Stimulated activated CD8-positive, alpha-beta memory T cell treated with anti-CD3 and anti-CD28 coated beads, Interleukin-15, amount 100 ng/mL, for 1 hour (primary cell): ENCODE data around the gene ZNF662.

Experiments used
- DNase-seq: peaks from one replicate; pipeline ENCODE4 v3.0.0-alpha.2; 2020; ENCODE audit warnings: low read depth

Gene ZNF662

DNA sequence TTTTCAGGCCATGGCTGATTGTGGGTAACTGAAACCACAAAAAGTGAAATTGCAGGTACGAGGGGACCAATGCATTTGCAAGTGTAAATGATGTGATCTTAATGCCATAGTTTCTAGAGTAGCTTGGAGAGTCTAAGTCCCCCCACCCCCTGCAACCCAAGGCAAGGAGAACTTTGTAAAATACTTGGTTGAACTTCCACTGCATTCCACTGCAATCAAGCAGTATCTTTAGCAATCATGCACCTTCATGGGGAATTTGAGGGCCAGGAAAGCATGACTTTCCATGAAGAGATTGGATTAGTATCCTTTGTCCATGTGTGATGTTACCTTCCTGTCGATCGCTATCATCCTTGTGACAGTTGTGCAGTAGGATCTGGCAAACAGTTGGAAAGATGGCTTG lies 18.9 kb upstream of the ZNF662 start:
- DNase-seq, result no peak

DNA sequence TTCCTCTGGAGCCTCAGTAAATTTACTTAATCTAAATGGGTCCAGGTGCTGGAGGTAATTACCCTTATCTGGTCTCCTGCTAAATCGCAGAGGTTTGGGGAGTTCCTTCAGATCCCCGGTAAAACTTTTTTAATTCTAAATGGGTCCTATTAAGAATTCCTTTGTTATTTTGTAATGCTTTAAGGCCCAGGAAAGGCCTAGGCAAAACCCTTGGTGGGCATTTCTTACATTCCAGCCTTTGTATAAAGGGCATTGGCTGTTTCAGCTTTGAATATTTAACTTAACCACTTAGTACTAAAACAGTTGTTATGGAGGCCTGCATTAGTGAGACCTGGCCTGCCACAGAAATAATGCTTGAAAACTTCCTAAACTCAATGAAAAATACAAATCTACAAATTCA lies 14.9 kb upstream of the ZNF662 start:
- DNase-seq, result no peak

DNA sequence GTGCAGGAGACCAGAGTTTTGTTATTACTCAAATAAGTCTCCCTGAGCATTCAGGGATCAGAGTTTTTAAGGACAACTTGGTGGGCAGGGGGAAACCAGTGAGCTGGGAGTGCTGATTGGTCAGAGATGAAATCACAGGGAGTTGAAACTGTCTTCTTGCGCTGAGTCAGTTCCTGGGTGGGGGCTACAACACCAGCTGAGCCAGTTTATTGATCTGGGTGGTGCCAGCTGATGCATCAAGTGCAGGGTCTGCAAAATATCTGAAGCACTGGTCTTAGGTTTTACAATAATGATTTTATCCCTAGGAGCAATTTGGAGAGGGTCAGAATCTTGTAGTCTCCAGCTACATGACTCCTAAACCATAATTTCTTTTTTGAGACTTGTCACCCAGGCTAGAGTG lies 13.8 kb upstream of the ZNF662 start:
- no peak for DNase-seq

DNA sequence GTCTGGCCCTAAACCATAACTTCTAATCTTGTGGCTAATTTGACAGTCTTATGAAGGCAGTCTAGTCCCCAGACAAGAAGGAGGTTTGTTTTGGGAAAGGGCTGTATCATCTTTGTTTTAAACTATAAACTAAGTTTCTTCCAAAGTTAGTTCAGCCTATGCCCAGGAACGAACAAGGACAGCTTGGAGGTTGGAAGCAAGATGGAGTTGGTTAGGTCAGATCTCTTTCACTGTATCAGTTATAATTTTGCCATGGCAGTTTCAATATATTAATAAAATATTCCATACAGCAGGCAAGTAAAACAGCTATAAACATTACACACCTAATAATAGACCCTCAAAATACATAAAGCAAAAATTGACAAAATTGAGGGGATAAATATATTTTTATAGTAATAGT lies 13.1 kb upstream of the ZNF662 start:
- no peak for DNase-seq

- no peak for DNase-seq
Observed at GRCh38 chr3:42894698-42895579, 11.0 kb upstream of the ZNF662 start.

GRCh38 chr3:42895580-42895868 lies 10.4 kb upstream of the ZNF662 start:
- DNase-seq, result no peak

GRCh38 chr3:42898896-42899675 lies 6.9 kb upstream of the ZNF662 start:
- DNase-seq, result no peak

DNA sequence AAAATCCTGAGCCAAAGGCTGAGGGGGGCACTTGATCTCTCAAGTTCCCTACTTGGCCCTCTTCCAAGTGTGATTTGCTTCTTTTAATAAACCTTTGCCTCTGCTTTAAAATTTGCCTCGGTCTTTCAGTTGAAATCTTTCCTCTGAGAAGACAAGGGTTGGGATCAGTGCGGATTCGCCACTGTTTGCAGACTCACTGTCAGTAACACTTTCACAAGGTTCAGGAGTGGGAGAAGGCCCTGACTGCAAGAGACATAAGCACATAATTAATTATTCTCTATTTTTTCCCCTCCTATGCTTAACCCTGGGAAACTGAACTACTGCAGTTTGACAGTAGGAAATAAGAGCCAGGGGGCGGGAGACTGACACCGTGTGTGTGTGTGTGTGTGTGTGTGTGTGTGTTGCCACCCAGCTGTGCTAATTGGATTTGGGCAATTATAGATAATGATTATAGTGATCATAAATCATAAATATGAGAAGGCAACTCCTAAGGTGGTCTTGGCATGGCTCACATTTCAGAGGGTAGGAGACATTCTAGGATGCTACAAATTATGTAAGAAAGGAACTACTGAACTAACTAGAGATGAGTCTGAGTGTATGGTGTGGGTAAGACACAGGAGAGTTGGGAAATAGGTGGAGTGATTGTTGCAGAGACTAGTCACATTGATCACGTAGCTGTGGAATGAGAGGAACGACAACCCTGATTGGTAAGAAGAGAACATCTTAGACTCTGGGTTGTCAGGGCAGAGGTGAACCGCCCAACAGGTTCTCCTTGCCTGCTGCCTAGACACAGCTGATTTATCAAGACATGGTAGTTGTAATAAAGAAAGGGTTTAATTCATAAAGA lies 5.5 kb upstream of the ZNF662 start:
- no peak for DNase-seq

DNA sequence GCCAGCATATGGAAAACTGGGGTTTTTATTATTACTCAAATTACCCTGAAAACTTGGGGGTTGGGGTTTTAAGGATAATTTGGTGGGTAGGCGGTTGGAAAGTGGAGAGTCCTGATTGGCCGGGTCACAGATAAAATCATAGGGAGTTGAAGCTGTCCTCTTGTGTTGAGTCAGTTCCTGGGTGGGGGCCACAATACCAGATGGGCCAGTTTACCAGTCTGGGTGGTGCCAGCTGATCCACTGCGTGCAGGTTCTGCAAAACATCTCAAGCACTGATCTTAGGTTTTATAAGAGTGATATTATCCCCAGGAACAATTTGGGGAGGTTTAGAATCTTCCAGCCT lies 4.9 kb upstream of the ZNF662 start:
- DNase-seq, result no peak

DNA sequence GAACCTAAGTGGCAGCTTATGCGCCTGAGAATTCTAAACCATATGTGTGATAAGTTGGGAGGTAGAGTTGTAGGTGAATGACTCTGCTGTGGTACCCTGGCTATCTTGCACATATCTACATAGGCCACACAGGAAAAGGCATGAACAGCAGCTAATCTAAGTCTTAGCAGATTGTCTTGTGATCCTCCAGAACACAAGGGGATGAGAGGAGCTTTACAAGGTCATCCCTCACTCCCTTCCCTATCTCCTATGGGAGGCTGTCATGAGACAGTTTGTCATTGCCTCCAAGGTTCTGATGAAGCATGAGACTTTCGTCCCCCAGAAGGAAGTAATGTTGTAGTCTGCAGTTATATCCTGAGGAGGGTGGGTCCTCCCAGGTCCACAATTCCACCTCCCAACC lies 3.7 kb upstream of the ZNF662 start:
- DNase-seq, result no peak

DNA sequence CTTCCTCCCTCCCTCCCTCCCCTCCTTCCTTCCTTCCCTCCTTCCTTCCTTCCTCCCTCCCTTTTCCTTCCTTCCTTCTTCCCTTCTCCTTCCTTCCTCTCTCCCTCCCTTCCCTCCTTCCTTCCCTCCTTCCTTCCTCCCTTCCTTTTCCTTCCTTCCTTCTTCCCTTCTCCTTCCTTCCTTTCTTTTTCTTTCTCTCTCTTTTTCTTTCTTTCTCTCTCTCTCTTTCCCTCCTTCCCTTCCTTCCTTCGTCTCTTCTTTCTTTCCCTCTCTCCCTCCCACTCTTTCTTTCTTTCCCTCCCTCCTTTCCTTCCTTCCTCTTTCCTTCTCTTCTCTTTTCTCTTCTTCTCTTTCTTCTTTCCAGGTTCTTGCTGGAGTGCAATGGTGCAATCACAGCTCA lies 1.9 kb upstream of the ZNF662 start:
- no peak for DNase-seq

GRCh38 chr3:42905740-42906069 lies 237 bp upstream of the ZNF662 start:
- no peak for DNase-seq

DNA sequence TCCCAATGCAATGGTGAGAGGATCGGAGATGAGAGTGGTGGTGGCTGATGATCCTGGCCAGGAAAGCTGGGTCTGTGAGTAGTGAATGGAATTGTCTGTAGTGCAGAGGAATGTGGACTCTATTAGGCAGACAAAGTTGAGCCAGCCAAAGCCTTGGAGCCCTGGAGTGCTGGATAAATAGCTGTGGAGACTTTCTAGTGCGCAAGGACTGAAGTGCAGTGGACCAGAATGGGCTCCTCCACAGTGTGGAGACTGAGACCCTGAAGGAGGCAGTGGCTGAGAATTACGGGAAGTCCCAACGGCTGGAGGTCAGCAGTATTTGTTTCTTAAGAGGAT lies 874 bp downstream of the ZNF662 start:
- DNase-seq, result no peak

- DNase-seq, result no peak
Observed at GRCh38 chr3:42908675-42909074, 2.7 kb downstream of the ZNF662 start.

GRCh38 chr3:42911551-42911950 lies 5.6 kb downstream of the ZNF662 start:
- DNase-seq, result no peak

DNA sequence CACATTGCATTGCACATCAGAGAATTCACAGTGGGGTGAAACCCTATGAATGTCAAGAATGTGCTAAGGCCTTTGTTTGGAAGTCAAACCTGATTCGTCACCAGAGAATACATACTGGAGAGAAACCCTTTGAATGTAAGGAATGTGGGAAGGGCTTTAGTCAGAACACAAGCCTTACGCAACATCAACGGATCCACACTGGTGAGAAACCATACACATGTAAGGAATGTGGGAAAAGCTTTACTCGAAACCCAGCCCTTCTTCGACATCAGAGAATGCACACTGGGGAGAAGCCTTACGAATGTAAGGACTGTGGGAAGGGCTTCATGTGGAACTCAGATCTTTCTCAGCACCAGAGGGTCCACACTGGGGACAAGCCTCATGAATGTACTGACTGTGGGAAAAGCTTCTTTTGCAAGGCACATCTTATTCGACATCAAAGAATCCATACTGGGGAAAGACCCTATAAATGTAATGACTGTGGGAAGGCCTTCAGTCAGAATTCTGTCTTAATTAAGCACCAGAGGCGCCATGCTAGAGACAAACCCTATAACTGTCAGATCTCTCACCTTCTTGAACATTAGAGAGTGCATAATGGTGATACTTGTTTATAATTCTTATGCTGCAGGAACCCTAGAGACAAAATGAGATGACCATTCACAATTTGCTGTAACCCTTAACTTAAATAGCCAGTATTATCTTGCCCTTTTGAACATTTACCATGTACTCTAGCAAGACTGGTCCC lies 9.0 kb downstream of the ZNF662 start:
- DNase-seq, result no peak

DNA sequence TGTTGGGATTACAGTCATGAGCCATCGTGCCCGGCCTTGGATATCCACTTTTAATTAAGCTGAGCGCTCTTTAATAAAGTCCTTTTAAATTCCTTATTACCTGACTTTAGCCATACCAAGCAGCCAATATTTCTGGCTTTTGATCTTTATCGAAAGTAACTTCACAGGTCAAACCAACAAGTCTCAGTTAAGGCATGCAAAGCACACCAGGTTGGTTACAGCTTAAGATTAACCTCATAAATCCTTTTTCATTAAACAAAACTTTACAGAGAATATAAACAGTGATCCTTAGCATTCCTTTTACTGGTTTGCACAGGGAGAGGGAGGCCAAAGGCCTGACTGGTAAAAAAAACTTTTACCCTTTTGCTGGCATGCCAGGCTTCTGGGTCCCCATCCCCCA lies 17.7 kb downstream of the ZNF662 start:
- no peak for DNase-seq

GRCh38 chr3:42926310-42926709 lies 20.4 kb downstream of the ZNF662 start:
- no peak for DNase-seq

DNA sequence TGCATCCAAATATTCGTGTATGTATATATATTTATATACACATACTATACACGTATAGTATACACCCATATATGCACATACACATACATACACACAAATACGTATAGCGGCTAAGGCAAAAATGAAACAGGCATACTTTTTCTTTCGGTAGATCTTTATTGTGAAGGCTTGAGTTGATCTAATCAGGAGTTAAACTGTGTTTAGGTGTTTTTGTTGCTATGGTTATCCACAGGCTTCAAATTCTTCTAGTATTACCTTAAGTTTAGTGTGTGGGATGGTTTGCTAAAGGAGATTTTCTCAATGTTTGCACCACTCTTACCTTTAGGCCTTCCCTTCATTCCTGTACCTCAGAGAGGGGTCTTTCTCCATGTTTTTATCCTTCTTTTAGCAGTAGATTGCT lies 28.2 kb downstream of the ZNF662 start:
- DNase-seq, result no peak

GRCh38 chr3:42934910-42935309 lies 29.0 kb downstream of the ZNF662 start:
- DNase-seq, result no peak

DNA sequence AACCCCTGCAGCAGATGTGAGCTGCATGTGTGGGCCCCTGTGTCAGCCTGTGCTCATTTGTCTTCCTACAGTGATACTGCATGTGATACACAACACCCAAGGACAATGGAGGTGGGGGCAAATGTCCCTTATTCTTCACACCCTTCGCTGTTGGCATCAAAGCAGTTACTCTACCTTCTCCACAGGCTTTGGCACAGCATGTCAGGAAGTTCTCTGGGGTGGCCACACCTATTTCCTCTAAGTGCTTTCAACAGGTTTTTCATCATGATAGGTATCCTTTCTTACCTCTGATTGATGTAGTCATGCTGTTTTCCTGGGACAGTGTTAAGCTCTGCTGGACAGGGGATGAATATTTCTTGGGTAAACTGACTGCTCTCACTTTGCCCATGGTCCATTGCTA lies 29.5 kb downstream of the ZNF662 start:
- DNase-seq, result no peak

DNA sequence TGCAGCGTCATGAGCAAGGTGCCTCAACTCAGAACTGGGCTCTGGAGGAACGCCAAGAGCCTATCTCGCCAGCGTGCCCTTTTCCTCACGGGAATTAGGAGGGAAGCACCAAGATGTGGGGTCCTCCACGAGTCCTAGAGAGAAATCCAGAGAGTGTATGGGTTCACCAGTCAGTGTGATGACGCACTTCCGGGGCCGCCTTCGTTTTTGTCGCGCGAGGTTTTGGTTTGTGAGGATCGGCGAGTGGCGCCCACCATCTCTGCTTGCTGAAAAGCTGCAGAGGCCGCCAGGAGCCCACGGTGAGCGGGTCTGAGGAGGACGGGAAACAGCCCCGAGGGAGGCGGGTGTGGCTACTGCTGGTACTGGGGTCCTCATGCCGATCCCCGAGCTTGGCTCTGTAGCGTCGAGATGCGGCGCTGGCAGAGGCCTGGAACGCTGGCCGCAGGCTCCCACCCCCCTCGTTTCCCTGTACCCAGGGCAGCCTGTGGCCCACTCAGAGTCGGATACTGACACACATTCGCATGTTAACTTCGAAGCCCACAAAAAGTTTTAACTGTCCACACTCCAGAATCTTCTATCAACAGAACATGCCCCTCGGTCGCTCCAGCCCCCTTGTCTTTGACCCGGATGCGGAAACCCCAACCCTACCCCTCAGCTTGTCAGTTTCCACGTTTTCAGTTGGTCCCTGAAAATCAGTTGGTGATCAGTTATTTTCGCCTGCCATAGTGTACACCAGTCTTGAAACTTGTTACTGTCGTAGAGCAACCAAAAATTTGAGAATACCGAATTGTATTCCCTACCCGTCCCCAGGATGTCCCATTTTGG lies 30.4 kb downstream of the ZNF662 start:
- DNase-seq, result no peak
